ENCODE data around the gene GNAL. TPM values are rescaled to one million over a fixed set of nuclear protein-coding genes. Genes with fewer than 3 reads are reported as not detected.

GNAL gene
- total RNA-seq, 1 experiment from 2014 or later, result 24.0 TPM

GRCh38 chr18:11667578-11667977, 21.5 kb upstream of the GNAL start:
- Histone ChIP-seq H3K27ac (ENCODE audit: insufficient read length, low read depth, low read length) (no peak overlapping the region), H4K91ac (ENCODE audit: insufficient read length, low read depth, low read length) (no peak overlapping the region), H4K8ac (replicated peaks; ENCODE audit: insufficient read length, low read depth, low read length) (no peak overlapping the region), H3K23me2 (ENCODE audit: insufficient read length, low read depth, low read length, poor library complexity, severe bottlenecking) (no peaks in the 10 kb centered on the region), H3K4me1 (ENCODE audit: insufficient read depth, low read length) (peaks cover 3% of the 10 kb centered on the region; the same call in 1 of the 2 replicates), H3K9ac (ENCODE audit: extremely low read depth, insufficient read length, low read length) (no peak overlapping the region), H3T11ph (ENCODE audit: low read length) (no peak overlapping the region), H2BK15ac (ENCODE audit: low read depth, low read length) (no peak overlapping the region), H2AFZ (ENCODE audit: low read length) (no peak overlapping the region), H2BK5ac (ENCODE audit: insufficient read length, low read length) (no peak overlapping the region), H2AK5ac (ENCODE audit: insufficient read length, low read length) (no peak overlapping the region), H2BK20ac (ENCODE audit: low read depth, low read length, poor library complexity, severe bottlenecking) (no peak overlapping the region), H3K79me1 (ENCODE audit: insufficient read depth, low read depth, low read length, poor library complexity, severe bottlenecking) (no peaks in the 10 kb centered on the region), H4K5ac (ENCODE audit: insufficient read length, low read depth, low read length) (no peak overlapping the region), H3K9me3 (ENCODE audit: control insufficient read depth, low read depth, low read length) (no peaks in the 10 kb centered on the region), H3K79me2 (ENCODE audit: insufficient read depth, low read length) (no peaks in the 10 kb centered on the region), H3K27me3 (ENCODE audit: insufficient read depth, low read length) (no peaks in the 10 kb centered on the region), H3K4me2 (ENCODE audit: insufficient read depth, insufficient read length, low read length) (no peak overlapping the region), H3K56ac (ENCODE audit: insufficient read length, low read depth, low read length) (no peak overlapping the region), H3K23ac (ENCODE audit: insufficient read length, low read depth, low read length) (no peak overlapping the region), H3K18ac (ENCODE audit: insufficient read length, low read depth, low read length) (no peak overlapping the region), H3K4ac (ENCODE audit: low read depth, low read length) (no peak overlapping the region), H2BK12ac (ENCODE audit: insufficient read length, low read depth, low read length) (no peak overlapping the region), H2BK120ac (ENCODE audit: low read depth, low read length, poor library complexity, severe bottlenecking) (no peak overlapping the region), H3K14ac (ENCODE audit: insufficient read depth, low read length) (no peak overlapping the region), H4K20me1 (ENCODE audit: control insufficient read depth, insufficient read depth, insufficient read length) (no peaks in the 10 kb centered on the region)
- Mint-ChIP-seq H3K27ac (no peak overlapping the region), H3K4me3 (no peak overlapping the region), H3K4me1 (peaks cover 28 to 34% of the 10 kb centered on the region in 2 experiments), H3K27me3 (ENCODE audit: low read depth) (peaks cover 9% of the 10 kb centered on the region), H3K9me3 (no peaks in the 10 kb centered on the region), H3K36me3 (ENCODE audit: insufficient read depth in 1 of 3, low read depth in 3 of 3) (no peaks in the 10 kb centered on the region)
- WGBS (ENCODE audit: extremely low coverage, insufficient read length, low lambda C conversion rate), result no CpG with 5 or more reads among the region's 6 CpGs
- TF ChIP-seq, protein P1, sequence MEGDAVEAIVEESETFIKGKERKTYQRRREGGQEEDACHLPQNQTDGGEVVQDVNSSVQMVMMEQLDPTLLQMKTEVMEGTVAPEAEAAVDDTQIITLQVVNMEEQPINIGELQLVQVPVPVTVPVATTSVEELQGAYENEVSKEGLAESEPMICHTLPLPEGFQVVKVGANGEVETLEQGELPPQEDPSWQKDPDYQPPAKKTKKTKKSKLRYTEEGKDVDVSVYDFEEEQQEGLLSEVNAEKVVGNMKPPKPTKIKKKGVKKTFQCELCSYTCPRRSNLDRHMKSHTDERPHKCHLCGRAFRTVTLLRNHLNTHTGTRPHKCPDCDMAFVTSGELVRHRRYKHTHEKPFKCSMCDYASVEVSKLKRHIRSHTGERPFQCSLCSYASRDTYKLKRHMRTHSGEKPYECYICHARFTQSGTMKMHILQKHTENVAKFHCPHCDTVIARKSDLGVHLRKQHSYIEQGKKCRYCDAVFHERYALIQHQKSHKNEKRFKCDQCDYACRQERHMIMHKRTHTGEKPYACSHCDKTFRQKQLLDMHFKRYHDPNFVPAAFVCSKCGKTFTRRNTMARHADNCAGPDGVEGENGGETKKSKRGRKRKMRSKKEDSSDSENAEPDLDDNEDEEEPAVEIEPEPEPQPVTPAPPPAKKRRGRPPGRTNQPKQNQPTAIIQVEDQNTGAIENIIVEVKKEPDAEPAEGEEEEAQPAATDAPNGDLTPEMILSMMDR (conservative IDR thresholded peaks at IDR 0.05), result no peak
- no peak for DNase-seq
